Stimulated activated CD8-positive, alpha-beta memory T cell treated with anti-CD3 and anti-CD28 coated beads, Interleukin-4, amount 100 ng/mL, for 1 hour (primary cell): ENCODE results near the gene KDM3B.
"Not testable (repeated sequence)": the region's sequence is repeated elsewhere in the genome, so short reads cannot be mapped to it uniquely, and the experiment has no call there.

Experiments used
- DNase-seq, 2 donors: peaks; one replicate each; pipeline ENCODE4 v3.0.0-alpha.2; 2020; ENCODE audit warnings: low read depth in 2 of 2, low spot score in 1 of 2

The KDM3B gene

GRCh38 chr5:138352071-138352721 is at the start of gene KDM3B:
KDM3B (plus strand) TSS chr5:138352685; CDS start chr5:138352796, 111 bp downstream.
- peak; percentile 75 to 82 for DNase-seq

GRCh38 chr5:138303372-138303771 is 49.1 kb upstream of the KDM3B start:
- DNase-seq: no peak

GRCh38 chr5:138305797-138306196 is 46.7 kb upstream of the KDM3B start:
- DNase-seq: no peak

DNA sequence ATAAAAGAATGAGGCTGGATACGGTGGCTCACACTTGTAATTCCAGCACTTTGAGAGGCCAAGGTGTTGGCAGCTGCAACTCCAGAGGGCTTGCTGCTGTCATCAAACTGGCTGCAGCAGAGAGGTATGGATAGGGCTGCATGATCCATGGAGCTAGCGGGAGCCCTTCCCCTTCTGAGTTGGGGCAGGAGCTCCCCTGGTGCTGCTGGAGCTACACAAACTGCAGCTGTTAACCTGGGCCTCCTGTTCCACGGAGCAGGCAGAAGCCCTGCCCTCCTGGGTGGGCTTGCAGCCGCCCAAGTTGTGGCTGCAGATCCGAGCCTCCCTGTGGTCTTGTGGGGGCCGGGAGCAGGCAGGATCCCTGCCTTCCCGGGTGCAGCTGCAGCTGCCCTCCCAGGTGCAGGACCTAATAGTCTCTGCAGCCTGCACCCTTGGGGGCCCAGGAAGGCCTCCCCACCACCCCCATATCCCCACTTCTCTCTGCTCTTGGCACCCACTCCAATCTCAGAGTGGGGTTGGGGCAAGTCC is 36.7 kb upstream of the KDM3B start:
- no peak for DNase-seq

GRCh38 chr5:138316355-138316754 is 36.1 kb upstream of the KDM3B start:
- no peak for DNase-seq

DNA sequence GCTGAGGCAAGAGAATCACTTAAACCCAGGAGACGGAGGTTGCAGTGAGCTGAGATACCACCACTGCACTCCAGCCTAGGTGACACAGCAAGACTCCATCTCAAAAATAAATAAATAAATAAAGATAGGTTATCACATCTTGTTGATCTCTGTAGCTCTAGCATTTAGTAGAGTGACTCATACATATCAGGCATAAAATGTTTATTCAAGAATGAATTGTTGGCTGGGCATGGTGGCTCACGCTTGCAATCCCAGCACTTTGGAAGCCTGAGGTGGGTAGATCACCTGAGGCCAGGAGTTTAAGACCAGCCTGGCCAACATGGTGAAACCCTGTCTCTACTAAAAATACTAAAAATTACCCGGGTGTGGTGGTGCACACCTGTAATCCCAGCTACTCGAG is 34.3 kb upstream of the KDM3B start:
- DNase-seq: not testable (repeated sequence)

- DNase-seq: no peak
These were observed 21.6 kb upstream of the KDM3B start for GRCh38 chr5:138330813-138331448.

DNA sequence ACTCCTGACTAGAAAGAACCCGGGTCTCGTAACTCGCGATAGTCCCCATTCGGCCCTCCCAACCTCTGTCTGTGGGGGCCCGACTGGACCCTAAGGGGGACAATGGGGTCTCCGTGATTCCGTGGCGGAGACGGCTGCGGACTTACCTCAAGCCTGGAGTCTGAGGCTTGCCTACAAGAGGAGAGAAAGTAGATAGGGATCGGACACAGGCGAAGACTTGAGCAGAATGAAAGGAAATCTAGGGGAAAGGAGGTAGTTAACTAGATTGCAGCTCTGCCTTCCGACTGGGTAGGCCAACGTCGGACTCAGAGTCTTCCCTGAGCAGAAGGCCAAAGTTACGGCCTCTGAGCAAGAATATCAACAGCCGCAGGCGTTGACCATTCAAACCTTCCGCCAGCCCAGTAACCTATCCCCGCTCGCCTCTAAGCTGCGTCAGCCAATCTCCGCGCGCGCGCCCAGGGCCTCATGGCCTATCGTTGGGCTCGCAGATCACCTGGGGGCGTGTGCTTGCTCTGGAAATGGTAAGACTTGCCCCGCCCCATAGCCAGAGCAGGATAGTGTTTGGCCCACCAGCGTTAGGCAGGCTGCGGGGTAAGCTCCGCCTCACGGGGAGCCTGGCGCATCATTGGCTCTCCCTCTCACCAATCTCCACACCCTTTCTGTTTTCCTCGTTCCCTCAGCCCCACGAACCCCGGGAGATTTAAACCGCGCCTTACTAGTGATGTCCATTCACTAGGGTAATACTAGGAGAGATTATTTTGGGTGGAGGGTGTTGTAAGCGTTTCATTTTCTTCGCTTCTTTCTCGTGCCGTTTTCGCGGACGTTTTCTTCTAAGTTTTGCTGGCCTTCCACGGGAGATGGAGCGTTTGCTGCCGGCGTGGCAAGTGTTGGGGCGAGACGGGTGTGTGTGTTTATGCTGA is 20.8 kb upstream of the KDM3B start, which contains the start of gene CDC25C:
Gene CDC25C, minus strand, starts transcription at position 356 of the 920 bp plus-strand sequence. CDS start 624 bp downstream, outside the sequence.
- peak; percentile 86 to 92 for DNase-seq

DNA sequence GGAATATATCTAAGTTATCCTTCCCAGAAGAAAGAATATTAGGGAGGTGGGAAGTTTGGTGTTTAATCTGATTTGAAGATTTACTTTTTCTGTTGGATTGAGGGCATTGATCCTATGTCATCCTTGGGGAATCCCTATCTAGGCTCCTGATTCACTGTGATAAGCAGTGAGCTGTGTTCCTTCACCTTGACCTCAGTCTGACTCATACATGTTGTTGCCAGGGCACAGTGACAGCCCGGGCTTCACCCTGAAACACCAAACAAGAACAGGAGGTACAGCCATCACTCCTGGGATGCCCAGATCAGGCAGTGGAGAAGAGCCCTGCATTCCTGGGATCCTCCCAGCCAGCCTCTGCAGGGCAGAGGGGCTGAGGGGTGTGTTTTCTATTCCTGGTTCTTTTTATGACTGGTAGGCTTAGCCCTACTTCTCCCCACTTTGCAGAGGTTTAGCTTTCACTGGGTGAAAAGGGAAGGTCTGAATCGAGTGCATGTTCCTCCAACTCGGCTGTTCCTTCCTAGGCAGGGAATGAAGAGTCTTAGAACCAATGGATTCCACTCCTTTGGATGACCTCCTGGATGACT is 17.5 kb upstream of the KDM3B start:
- DNase-seq: no peak

GRCh38 chr5:138336952-138337684 is 15.4 kb upstream of the KDM3B start:
- peak in 1 of 2 donors; percentile 38 for DNase-seq

- peak; percentile 81 to 90 for DNase-seq
These were observed 14.6 kb upstream of the KDM3B start, which contains the start of gene FAM53C for GRCh38 chr5:138337685-138338410. FAM53C (plus strand) TSS chr5:138338266; CDS start chr5:138341336, 3,070 bp downstream.

- no peak for DNase-seq
These were observed 13.9 kb upstream of the KDM3B start for GRCh38 chr5:138338411-138339090.

DNA sequence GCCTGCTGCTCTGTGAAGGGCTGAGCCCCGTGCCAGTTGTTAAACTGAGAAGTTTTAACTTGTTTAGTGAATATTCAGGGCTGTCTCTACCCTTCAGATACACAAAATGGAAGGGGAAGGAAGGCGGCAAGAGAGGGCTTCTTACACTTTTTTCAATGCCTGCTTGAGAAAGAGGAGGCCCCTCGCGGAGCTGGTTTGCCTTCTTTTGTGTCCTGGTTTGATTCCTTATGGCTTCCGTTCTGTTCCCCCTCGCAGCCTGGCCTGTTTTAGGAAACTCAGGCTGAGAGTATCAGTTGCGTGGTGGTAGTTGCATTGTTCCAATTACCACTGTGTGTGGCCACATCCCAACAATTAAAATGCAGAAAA is 13.4 kb upstream of the KDM3B start:
- no peak for DNase-seq

DNA sequence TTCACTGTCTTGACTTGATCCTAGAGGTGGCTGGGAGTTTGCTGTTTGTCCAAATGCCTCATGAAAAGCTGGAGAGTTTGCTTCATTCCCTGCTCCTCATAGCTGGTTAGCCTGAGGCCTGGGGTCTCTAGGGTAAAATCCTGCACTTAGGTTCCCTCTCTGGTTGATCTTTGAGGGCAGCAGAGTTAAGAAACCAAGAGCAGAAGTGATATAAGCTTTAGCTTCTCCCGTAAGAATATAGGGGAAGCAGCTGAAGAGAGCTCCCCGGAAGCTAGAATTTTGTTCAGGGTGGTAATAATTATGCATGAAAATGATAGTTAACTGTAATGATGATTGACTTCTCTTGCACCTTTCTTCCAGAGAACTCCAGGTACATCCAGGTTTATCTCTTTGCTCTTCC is 13.0 kb upstream of the KDM3B start:
- DNase-seq: no peak

GRCh38 chr5:138340008-138340407 is 12.5 kb upstream of the KDM3B start:
- no peak for DNase-seq

DNA sequence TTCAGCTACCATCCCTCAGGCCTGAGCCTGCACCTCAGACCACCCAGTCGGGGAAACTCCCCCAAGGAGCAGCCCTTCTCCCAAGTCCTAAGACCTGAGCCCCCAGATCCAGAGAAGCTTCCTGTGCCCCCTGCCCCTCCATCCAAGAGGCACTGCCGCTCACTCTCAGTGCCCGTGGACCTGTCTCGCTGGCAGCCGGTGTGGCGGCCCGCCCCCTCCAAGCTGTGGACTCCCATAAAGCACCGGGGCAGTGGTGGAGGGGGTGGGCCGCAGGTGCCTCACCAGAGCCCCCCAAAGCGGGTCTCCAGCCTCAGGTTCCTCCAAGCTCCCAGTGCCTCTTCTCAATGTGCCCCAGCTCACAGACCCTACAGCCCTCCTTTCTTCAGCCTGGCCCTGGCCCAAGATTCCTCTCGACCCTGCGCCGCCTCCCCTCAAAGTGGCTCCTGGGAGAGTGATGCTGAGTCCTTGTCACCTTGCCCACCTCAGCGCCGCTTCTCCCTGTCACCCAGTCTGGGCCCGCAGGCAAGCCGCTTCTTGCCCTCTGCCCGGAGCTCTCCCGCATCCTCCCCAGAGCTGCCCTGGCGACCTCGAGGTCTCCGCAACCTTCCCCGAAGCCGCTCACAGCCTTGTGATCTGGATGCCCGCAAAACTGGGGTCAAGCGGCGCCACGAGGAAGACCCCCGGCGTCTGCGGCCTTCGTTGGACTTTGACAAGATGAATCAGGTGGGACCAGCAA is 7.4 kb upstream of the KDM3B start:
- no peak for DNase-seq

DNA sequence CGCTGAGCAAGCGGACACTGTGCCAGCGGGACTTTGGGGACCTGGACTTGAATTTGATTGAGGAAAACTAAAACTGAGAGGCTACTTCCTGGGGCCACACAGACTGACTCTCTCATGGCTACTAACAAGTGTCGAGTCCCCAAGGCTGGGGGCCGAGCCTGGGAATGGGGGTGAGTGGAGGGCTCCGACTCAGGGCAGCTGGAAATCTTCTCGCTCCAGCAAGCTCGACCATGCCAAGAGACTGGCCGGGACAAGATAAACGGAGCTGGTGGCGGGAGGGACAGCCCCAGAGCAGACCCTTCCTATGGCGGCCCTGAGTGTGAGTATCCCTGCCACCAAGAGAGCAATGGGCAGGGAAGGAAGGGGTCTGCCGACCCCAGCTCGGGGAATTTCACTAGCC is 5.6 kb upstream of the KDM3B start:
- no peak for DNase-seq

GRCh38 chr5:138349852-138350562 is 2.5 kb upstream of the KDM3B start:
- no peak for DNase-seq
